Measurements from ENCODE around the gene ITGBL1.
A peak's percentile ranks its signal among the peaks of the same experiment; 100 is the strongest.

The ITGBL1 gene

DNA sequence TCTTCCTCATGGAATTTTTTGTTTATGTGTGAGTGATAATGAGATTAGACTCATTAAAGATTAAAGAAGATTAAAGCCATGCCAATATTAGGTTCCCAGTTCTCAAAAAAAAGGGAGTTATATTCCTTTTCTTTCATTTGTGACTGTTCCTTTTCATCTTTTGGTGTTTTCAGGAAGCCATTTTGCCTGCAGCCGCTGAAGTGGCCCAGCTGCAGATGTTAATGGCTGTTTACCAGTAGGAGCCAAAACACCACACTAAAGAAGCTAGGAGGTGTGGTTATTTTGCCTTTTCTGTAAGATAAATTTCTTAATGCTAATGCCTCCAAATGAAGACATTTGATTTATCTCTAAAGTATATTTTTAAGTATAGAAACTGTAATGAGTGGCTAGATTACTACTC is 36.3 kb downstream of the ITGBL1 start:
- DNase-seq (ENCODE audit: low read depth): no peak
- TF ChIP-seq, protein P1, sequence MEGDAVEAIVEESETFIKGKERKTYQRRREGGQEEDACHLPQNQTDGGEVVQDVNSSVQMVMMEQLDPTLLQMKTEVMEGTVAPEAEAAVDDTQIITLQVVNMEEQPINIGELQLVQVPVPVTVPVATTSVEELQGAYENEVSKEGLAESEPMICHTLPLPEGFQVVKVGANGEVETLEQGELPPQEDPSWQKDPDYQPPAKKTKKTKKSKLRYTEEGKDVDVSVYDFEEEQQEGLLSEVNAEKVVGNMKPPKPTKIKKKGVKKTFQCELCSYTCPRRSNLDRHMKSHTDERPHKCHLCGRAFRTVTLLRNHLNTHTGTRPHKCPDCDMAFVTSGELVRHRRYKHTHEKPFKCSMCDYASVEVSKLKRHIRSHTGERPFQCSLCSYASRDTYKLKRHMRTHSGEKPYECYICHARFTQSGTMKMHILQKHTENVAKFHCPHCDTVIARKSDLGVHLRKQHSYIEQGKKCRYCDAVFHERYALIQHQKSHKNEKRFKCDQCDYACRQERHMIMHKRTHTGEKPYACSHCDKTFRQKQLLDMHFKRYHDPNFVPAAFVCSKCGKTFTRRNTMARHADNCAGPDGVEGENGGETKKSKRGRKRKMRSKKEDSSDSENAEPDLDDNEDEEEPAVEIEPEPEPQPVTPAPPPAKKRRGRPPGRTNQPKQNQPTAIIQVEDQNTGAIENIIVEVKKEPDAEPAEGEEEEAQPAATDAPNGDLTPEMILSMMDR (IDR thresholded peaks at IDR 0.05; ENCODE audit: low read length, missing control alignments): no peak
- H3K4me3 ChIP-seq (replicated peaks; ENCODE audit: low read depth, low read length): no peak overlapping the region

DNA sequence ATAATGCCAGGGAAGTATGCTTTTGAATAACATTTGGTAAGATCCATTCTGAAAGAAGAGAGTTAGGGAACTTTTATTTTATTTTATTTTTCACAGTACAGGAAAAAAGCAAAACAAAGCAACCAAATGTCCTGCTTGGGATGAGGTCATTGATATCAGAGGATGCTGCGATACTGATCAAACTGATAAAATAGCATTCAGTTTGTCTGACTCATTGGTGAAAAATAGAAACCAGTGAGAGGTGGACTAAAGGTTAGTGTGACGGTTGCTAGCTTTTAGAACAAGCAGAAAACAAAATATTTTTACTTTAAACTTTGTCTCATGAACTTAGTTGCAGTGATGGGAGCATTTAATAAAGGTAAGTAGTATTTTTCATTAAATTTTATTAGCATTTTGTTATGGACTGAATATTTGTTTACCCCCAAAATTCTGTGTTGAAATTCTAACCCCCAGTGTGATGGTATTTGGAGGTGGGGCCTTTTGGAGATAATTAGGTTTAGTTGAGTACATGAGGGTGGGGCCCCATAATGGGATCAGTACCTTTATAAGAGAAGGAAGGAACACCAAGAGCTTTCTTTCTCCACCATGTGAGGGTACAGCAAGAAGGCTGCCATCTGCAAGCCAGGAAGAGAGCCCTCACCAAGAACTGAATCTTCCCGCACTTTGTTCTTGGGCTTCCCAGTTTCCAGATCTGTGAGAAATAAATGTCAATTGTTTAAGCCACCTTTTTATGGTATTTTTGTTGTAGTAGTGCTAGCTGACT is 37.3 kb downstream of the ITGBL1 start:
- no peak overlapping the region for H3K4me3 ChIP-seq (replicated peaks; ENCODE audit: low read depth, low read length)
- peak; percentile 26 for DNase-seq (ENCODE audit: low read depth)
- TF ChIP-seq, protein P1 (IDR thresholded peaks at IDR 0.05; ENCODE audit: low read length, missing control alignments): no peak

DNA sequence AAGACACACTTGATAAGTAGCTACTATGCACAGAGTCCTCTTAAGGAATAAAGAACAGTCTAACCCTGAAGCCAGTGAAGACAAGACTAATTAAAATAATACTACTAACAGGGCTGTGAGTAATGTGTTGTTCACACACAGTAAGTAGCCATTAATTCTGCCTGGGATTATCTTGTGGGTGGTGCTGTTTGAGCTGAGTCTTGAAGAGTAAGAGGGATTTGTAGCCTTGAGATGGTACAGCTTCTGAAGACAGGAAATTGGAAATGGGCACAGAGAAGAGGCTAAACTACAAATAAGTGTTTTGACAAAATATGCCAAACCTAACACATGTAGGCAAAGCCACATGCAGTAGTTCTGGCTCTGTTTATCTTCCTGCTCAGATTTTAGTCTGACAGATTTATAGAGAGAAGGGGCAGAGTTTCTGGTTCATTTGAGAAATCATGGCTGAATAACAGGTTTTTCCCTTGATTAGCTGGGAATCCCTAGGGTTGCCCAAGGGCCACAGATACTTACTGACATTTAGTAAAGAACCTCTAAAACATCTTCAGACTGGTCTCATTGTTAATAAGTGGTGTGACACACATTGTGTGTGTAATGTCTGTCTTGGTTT is 38.0 kb downstream of the ITGBL1 start:
- H3K4me3 ChIP-seq (replicated peaks; ENCODE audit: low read depth, low read length): no peak overlapping the region
- TF ChIP-seq, protein P1 (IDR thresholded peaks at IDR 0.05; ENCODE audit: low read length, missing control alignments): no peak
- DNase-seq (ENCODE audit: low read depth): no peak

DNA sequence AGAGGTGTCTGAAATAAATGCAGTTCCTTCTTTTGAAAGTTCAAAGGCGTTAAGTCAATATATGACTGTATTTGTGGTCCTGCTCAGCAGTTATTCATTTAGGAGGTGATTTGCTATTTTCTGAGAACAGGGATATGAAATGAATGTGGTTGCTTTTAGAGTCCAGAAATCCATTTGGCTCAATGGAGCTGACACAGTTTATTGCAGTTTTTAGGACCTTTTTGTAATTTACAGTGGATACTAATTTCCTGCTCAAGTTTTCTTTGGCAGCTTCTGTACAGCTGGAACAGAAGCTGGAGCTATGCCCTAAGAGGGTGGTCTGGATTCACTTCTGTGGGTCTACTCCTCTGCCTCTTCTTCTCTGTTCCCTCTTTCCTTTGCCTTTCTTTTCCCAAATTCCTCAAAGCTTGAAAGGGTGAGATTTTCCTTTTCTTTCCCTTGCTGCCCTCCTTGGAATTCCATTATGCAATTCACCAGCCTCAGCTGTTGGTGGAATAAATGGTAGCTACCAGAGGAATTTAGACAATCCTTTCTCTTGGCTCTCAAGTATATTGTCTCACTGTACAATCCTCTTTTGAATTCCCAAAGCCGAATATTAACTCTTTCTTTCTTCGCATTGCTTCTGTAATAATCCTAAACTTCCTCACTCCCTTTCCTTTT is 39.9 kb downstream of the ITGBL1 start:
- TF ChIP-seq, protein P1 (IDR thresholded peaks at IDR 0.05; ENCODE audit: low read length, missing control alignments): no peak
- DNase-seq (ENCODE audit: low read depth): peak; percentile 17
- H3K4me3 ChIP-seq (replicated peaks; ENCODE audit: low read depth, low read length): no peak overlapping the region

DNA sequence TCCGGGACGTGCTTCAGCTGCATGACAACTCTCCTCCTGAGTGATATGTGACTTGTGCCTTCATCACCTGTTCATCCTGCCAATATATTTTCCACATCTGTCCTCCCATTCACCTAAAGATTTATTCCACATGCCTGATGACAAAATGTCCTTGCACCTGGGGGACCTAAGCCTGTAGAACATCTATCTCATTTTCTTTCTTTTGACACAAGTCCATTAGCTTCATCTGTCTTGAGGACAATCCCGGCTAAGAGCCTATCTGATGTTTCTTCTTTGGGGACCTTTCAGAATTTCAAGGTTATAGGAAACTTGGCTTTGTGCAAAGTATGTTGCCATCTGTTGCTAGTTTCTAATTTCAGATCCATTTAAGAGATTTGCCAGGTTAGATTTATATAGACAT is 41.1 kb downstream of the ITGBL1 start:
- TF ChIP-seq, protein P1 (IDR thresholded peaks at IDR 0.05; ENCODE audit: low read length, missing control alignments): no peak
- no peak for DNase-seq (ENCODE audit: low read depth)
- no peak overlapping the region for H3K4me3 ChIP-seq (replicated peaks; ENCODE audit: low read depth, low read length)

DNA sequence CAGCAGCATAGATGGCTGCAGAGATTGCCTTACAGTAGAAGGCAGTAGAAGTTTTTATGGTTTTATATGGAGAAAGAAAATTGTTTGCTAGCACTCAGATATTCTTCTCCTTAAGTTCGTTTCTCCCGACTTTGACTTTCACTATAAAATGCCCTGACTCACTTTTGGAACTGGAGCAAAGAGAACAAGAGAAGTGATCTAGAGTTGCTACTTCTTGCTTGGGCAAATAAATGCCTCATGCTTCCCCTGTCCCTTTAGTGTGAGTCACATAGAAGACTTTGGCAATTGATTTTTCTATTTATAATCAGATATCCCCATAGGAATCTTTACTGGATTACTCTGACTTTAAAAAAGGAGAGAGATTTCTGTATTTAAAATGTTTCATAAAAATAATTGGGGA is 46.9 kb downstream of the ITGBL1 start:
- H3K4me3 ChIP-seq (replicated peaks; ENCODE audit: low read depth, low read length): no peak overlapping the region
- TF ChIP-seq, protein P1 (IDR thresholded peaks at IDR 0.05; ENCODE audit: low read length, missing control alignments): no peak
- DNase-seq (ENCODE audit: low read depth): no peak

Measured in fibroblast of pulmonary artery (primary cell).